Anterior cingulate cortex (tissue), 58 donors: ENCODE measurements around the gene ENTHD1.

Source experiments
- DNase-seq, 58 donors: peaks; one replicate each; lab custom pipeline; 2025; lab: John Stamatoyannopoulos, UW

The ENTHD1 gene

DNA sequence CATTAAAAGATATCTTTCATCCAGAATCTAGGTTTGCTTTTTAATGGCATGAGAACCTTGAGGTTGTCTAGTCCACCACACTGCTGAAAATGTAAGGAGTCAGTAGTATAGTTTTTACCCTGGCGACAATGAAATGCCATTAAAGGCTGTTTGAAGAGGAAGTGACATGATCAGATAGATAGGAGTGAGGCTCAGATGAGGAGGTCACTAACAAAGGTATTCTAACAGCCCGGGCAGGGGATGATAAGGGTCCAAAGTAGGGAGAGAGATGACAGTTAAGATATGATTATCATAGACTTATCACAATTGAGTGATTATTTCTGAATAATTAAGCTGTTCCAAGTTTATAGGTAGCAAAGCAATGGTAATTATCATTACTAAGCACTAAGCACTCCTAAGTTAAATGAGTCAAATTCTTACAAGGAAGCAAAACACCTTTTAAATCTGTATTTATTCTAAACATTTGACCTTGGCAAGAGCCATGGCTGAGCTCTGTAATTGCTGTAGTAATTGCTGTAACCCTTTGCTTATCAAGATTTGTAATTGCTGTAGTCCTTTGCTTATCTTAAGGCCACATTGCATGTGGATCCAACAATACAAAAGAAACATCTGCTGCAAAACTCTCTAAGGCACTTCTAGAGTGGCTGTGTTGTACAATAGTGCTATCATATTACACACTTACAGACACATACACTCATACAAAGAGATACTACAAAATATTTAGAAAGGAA lies 92.6 kb downstream of the ENTHD1 start:
- no peak for DNase-seq

GRCh38 chr22:39797528-39798147 lies 95.9 kb downstream of the ENTHD1 start:
- no peak for DNase-seq

- no peak for DNase-seq
These were observed 103.8 kb downstream of the ENTHD1 start for GRCh38 chr22:39789788-39790187.

GRCh38 chr22:39785232-39785631 lies 108.3 kb downstream of the ENTHD1 start:
- no peak for DNase-seq

DNA sequence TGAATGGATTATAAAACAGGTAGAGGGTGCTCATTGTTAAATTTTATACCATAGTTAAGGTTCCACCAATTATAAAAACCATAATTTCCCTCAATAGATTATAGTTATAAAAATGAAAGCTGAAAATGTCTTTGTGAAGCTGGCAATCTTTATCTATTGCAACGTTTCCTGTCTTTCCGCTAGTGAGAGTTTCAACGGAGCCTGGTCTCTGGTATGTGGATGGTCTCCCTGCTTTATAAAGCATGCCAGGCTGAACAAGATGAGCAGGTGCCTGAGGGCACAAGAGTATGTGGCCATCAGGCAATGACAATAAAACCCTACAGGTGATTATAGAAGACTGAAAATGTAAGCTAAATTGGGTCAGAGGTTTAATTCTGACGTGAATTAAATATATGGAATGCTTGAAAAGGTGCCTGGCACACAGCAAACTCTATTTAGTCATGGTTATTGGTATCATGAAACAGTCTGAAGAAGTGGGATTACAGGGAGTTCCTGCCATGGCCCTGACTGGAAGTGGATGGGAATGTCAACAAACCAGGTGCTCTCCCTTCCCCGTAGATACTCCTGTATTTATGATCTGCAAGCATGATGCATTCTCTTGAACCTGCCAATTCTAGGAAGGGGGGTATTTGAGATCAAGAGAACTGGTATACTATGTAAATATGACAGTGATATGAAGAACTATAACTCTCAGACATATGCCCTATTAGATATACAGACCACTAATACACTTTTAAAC lies 115.7 kb downstream of the ENTHD1 start:
- no peak for DNase-seq

DNA sequence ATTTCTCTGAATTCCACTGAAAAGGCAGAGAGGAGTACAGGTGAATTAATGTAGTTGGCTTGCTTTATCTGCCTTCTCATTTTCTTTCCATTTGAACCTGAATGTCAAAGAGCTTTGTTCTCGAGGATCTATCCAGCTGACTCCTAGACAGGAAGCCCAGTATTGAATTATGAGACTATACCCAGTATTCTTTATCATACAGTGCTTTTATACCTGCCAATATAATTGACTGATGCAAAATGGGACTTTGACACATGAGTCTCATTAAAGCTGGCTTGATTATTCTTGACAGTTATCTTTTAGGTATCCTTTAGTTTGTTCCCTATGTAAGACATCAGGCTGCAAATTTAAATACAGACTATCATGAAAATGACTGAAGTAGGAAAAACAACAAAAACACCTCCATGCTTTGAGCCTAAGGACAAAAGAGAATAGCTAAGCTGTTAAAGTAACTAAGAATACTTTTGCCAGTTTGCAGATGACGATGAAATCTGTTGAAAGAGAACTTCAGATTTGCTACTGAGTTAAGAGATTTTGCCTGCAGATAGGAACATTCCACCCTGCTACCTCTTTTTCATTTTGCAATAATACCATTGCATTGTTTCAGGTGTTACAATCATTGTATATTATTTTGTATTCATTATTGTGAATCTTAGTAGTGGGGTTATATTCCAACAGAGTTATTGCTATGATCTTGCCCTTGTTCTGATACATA lies 117.1 kb downstream of the ENTHD1 start:
- no peak for DNase-seq

GRCh38 chr22:39773976-39774539 lies 119.5 kb downstream of the ENTHD1 start:
- no peak for DNase-seq

GRCh38 chr22:39773503-39773902 lies 120.1 kb downstream of the ENTHD1 start:
- no peak for DNase-seq

GRCh38 chr22:39771486-39771885 lies 122.1 kb downstream of the ENTHD1 start:
- no peak for DNase-seq

- DNase-seq, result no peak
These were observed 127.9 kb downstream of the ENTHD1 start for GRCh38 chr22:39765661-39766060.

DNA sequence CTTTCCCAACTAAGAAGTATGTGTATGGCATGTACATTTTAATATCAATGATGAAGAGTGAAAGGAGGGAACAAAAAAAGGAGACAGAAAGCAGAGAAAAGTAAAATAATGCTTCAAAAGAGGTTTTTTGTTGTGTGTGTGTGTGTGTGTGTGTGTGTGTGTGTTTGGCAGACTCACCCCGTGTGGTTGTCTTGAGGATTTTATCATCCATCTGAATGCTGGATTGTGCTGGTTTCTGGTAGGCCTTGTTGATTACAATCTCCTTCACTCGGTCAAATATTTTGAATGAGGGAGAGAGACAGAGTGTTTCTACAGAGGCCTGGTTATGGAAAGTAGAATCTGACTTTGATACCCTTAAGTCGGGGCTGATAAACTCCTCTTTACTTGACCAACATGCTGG lies 128.5 kb downstream of the ENTHD1 start:
- DNase-seq, result no peak

DNA sequence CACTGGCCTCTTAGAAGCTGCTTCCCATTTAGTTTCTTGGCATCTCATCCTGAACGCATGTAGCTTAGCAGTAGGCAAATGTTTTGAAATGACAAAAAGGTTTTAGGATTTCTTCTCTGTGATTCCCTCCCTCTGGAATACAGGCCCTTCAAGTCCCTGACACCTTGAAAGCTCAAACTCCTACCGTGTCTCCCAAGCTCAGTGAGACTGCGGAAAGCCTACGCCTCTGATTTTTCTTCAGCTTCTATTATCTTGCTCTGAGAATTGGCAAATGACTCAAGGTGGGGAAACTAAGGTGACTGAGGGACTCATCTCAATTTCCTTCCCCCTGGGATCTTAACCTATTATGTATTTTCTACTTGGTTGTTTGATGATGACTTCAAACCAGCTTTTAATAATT lies 130.3 kb downstream of the ENTHD1 start:
- DNase-seq, result peak in 1 of 58 donors; percentile 1

DNA sequence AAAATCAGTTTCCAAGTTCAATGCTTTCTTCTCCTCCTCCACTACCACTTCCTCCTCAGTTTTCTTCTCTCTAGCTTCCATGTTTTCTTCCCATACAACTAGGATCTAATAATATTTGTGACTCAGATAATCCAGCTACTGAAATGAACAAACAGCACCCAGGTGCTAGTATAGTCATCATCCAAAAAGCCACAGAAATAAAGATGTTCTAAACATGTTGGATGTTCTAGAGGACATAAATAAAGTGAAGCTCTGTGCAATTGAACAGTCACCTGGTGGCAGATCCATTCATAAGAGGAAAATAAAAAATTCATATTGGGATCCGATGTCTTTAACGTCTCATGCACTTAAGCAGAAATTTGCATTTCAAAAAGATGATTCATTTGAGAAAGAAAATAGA lies 142.8 kb downstream of the ENTHD1 start:
- no peak for DNase-seq

- no peak for DNase-seq
These were observed 144.7 kb downstream of the ENTHD1 start for GRCh38 chr22:39748877-39749276.

GRCh38 chr22:39746600-39747262 lies 146.8 kb downstream of the ENTHD1 start:
- DNase-seq, result no peak

GRCh38 chr22:39745789-39746188 lies 147.8 kb downstream of the ENTHD1 start:
- DNase-seq, result no peak

DNA sequence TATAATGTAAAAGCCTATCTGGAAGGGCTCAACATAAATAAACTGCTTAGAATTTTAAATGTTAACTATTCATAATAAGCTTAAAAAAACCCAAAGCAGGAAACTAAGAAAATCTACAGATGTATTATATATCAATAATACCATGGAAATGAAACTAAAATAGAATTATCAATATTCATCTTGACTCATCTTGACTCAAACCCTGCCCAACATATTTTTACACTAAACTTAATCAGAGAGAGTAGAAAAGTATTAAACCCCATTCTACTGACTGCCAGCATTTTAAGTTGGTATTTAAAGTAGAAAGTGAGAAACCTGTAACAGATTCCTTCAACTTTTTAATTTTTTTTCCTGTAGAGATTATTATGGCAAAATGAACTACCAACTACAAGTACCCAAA lies 149.2 kb downstream of the ENTHD1 start:
- no peak for DNase-seq

- DNase-seq, result no peak
These were observed 149.6 kb downstream of the ENTHD1 start for GRCh38 chr22:39743935-39744334.

DNA sequence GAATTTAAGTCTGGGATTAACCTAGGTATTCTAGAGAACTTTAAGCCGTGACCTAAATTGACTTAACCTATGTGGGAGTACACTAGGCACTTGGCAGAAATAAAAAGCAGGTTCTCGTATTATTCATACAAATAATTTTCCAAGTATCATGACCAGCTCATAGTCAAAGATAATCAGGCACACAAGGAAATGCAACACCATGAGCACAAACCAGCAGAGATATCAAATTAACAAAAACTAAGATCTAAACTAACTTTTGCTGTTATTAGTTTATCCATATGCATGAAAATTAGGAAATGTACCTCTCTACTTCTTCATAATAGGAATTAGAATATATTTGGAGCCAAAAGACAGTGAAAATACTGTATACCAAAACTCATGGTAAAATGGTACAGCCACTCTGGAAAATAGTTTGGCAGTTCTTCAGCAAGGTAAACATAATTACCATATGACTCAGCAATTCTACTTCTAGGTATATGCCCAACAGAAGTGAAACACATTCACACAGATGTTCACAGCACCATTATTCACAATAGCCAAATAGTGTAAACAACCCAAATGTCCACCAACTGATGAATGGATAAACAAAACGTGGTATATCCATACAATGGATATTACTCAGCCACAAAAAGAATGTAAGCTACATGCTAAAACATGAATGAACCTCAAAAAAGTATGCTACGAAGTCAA lies 154.1 kb downstream of the ENTHD1 start:
- no peak for DNase-seq

GRCh38 chr22:39738746-39739145 lies 154.8 kb downstream of the ENTHD1 start:
- no peak for DNase-seq
